ENCODE results near the gene BMX.

BMX gene

GRCh38 chrX:15509845-15510244 lies 9.2 kb downstream of the BMX start:
- no peak for DNase-seq

- no peak for DNase-seq
Observed at GRCh38 chrX:15511563-15511962, 11.0 kb downstream of the BMX start.

- DNase-seq: no peak
Observed at GRCh38 chrX:15512401-15512965, 11.9 kb downstream of the BMX start.

GRCh38 chrX:15514279-15514678 lies 13.7 kb downstream of the BMX start:
- no peak for DNase-seq

- no peak for DNase-seq
Observed at GRCh38 chrX:15515931-15516330, 15.3 kb downstream of the BMX start.

GRCh38 chrX:15522464-15522863 lies 21.9 kb downstream of the BMX start:
- no peak for DNase-seq

- no peak for DNase-seq
Observed at GRCh38 chrX:15523088-15523487, 22.5 kb downstream of the BMX start.

GRCh38 chrX:15524417-15524816 lies 23.8 kb downstream of the BMX start:
- DNase-seq: no peak

GRCh38 chrX:15525664-15526416 lies 25.2 kb downstream of the BMX start:
- no peak for DNase-seq

- no peak for DNase-seq
Observed at GRCh38 chrX:15529165-15529564, 28.6 kb downstream of the BMX start.

- DNase-seq: no peak
Observed at GRCh38 chrX:15530318-15530717, 29.7 kb downstream of the BMX start.

GRCh38 chrX:15546745-15547144 lies 46.1 kb downstream of the BMX start:
- no peak for DNase-seq

GRCh38 chrX:15547356-15547755 lies 46.7 kb downstream of the BMX start:
- DNase-seq: no peak

GRCh38 chrX:15549189-15550012 lies 48.8 kb downstream of the BMX start:
- no peak for DNase-seq

GRCh38 chrX:15559227-15559626 lies 58.6 kb downstream of the BMX start:
- DNase-seq: no peak

- no peak for DNase-seq
Observed at GRCh38 chrX:15560924-15561323, 60.3 kb downstream of the BMX start.

- no peak for DNase-seq
Observed at GRCh38 chrX:15563056-15563455, 62.4 kb downstream of the BMX start.

- DNase-seq: no peak
Observed at GRCh38 chrX:15564981-15565579, 64.5 kb downstream of the BMX start.

- no peak for DNase-seq
Observed at GRCh38 chrX:15566244-15566643, 65.6 kb downstream of the BMX start.

- DNase-seq: no peak
Observed at GRCh38 chrX:15567267-15567666, 66.7 kb downstream of the BMX start.

GRCh38 chrX:15567886-15568616 lies 67.4 kb downstream of the BMX start:
- DNase-seq: no peak

- DNase-seq: no peak
Observed at GRCh38 chrX:15570145-15570544, 69.5 kb downstream of the BMX start.

GRCh38 chrX:15574017-15574416 lies 73.4 kb downstream of the BMX start:
- no peak for DNase-seq

All from activated CD4-positive, CD25-positive, alpha-beta regulatory T cell (primary cell).